EL (cell line): ENCODE measurements around the gene SPECC1.
A peak's percentile ranks its signal among the peaks of the same experiment; 100 is the strongest.
"Not testable (repeated sequence)": the region's sequence is repeated elsewhere in the genome, so short reads cannot be mapped to it uniquely, and the experiment has no call there.

Experiments
- DNase-seq: peaks from one replicate; pipeline ENCODE4 v3.0.0-alpha.2; 2016

The SPECC1 gene

GRCh38 chr17:20097330-20097729 lies 88.2 kb downstream of the SPECC1 start:
- no peak for DNase-seq

- no peak for DNase-seq
Measured at GRCh38 chr17:20098314-20098713, 89.2 kb downstream of the SPECC1 start.

- DNase-seq: not testable (repeated sequence)
Measured at GRCh38 chr17:20100806-20101205, 91.6 kb downstream of the SPECC1 start.

GRCh38 chr17:20103454-20104446 lies 94.6 kb downstream of the SPECC1 start:
- no peak for DNase-seq

- DNase-seq: no peak
Measured at GRCh38 chr17:20105539-20106280, 96.6 kb downstream of the SPECC1 start.

GRCh38 chr17:20106446-20106845 lies 97.3 kb downstream of the SPECC1 start:
- DNase-seq: not testable (repeated sequence)

GRCh38 chr17:20109076-20109475 lies 99.9 kb downstream of the SPECC1 start:
- DNase-seq: no peak

GRCh38 chr17:20111538-20111937 lies 102.4 kb downstream of the SPECC1 start:
- DNase-seq: no peak

GRCh38 chr17:20114466-20114865 lies 105.3 kb downstream of the SPECC1 start:
- DNase-seq: no peak

GRCh38 chr17:20116683-20117309 lies 107.6 kb downstream of the SPECC1 start:
- DNase-seq: peak; percentile 57

- no peak for DNase-seq
Measured at GRCh38 chr17:20118280-20118679, 109.1 kb downstream of the SPECC1 start.

GRCh38 chr17:20120836-20121235 lies 111.7 kb downstream of the SPECC1 start:
- DNase-seq: no peak

GRCh38 chr17:20121359-20122253 lies 112.4 kb downstream of the SPECC1 start:
- peak; percentile 58 for DNase-seq

GRCh38 chr17:20122254-20122879 lies 113.2 kb downstream of the SPECC1 start:
- no peak for DNase-seq

GRCh38 chr17:20123209-20123608 lies 114.0 kb downstream of the SPECC1 start:
- DNase-seq: no peak

- DNase-seq: no peak
Measured at GRCh38 chr17:20125724-20126123, 116.6 kb downstream of the SPECC1 start.

- no peak for DNase-seq
Measured at GRCh38 chr17:20127360-20128035, 118.3 kb downstream of the SPECC1 start.

- peak; percentile 33 for DNase-seq
Measured at GRCh38 chr17:20128036-20128667, 119.0 kb downstream of the SPECC1 start.

GRCh38 chr17:20133517-20133916 lies 124.4 kb downstream of the SPECC1 start:
- DNase-seq: no peak

- no peak for DNase-seq
Measured at GRCh38 chr17:20141198-20141972, 132.2 kb downstream of the SPECC1 start.
